ENCODE measurements around the gene PLEKHA1.

DNA sequence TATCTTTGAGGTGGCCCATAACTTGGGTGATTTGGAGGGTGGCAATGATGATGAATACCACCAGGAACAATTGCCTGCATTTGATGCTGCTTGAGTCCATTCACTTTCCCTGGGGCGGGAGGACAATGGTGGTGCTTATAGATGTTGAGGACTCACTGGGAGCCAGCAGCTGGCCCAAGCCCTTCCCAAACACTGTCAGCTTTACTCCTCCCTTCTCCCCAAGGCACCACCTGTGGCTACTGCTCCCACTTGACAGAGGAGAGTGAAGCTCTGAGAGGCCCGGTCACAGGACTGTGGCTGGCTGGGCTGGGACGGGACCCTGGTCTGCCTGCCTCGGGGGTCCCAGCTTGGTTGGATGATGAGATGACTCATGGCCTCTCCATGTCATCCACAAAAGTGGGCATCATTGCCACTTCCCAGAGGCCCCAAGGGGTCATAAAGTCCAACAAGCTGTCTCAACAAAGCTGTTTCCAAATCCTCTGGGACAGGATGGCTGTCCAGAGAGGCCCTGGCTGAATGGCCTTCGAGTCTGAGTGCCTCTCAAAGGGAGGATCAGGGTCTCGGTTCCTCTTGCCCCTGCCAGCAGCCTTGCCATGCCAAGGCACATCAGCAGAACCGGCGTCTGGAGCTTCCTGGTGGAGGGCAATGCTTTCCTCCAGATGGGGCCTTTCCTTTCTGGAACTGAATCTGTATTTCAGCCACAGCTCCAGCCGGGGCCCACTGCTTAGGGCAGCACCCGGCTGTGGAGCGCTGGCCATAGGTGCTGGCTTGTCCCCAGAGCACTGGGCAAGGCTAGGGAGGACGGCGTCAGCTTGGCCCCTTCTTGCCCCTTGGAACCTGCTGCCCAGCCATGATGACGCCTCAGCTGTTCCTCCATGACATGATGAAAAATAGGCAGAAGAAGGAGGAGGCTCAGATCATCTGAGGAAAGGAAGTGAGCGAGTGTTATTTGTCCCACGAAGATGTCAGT, 47.0 kb upstream of the PLEKHA1 start:
- TF ChIP-seq CTCF (IDR thresholded peaks at IDR 0.05; ENCODE audit: low read depth, low read length) = no peak
- TF ChIP-seq MYC (IDR thresholded peaks at IDR 0.05; ENCODE audit: low read depth, low read length) = no peak
- no peak for TF ChIP-seq POLR2A (IDR thresholded peaks at IDR 0.05; ENCODE audit: extremely low read depth, insufficient read length)

Data from NB4 (cell line).